ENCODE results near the gene AKR1B15.

The AKR1B15 gene

DNA sequence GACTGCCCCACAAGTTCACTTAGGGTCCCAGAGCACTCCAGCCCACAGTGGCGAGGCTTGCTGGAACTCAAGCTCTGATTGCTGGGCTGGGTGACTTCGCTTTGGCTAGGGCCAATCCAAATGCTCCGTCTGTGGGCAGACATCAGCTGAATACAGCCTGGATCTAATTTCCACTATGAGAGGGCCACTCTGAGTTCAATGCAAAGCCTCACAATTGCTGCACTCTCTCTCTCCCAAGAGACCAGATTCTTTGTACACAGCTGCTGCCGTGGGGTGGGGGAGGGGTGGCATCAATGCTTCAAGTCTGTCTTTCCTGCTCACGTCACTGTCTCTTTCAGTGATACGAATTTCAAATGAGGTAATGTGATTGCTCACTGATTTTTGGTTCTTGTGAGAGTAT is 50.5 kb downstream of the AKR1B15 start:
- no peak overlapping the region for H3K9ac ChIP-seq (ENCODE audit: low read depth, low read length)
- H3K4me1 ChIP-seq (ENCODE audit: control insufficient read depth, insufficient read depth, low read length): peaks cover 15% of the 10 kb centered on the region
- H3K4me3 ChIP-seq (ENCODE audit: low read length): no peak overlapping the region
- H3K4me2 ChIP-seq (ENCODE audit: low read length): no peak overlapping the region
- no peaks in the 10 kb centered on the region for H3K9me3 ChIP-seq (replicated peaks; ENCODE audit: low read length)
- no peaks in the 10 kb centered on the region for H3K36me3 ChIP-seq (ENCODE audit: insufficient read depth, low read length)
- H3K27me3 ChIP-seq (ENCODE audit: control insufficient read depth, insufficient read depth, low read length): no peaks in the 10 kb centered on the region

DNA sequence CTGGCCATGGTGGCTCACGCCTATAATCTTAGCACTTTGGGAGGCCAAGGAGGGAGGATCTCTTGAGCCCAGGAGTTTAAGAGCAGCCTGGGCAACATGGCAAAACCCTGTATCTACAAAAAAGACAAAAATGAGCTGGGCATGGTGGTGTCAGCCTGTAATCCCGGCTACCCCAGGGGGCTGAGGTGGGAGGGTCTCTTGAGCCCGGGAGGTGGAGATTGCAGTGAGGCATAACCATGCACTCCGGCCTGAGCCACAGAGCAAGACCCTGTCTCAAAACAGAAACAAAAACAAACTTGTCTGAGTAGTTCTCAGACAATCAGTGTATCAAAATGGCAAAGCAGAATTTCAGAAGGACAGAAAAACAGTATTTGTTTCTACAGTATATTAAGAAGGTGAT is 52.5 kb downstream of the AKR1B15 start:
- H3K4me1 ChIP-seq (ENCODE audit: control insufficient read depth, insufficient read depth, low read length): peaks cover 11% of the 10 kb centered on the region
- no peaks in the 10 kb centered on the region for H3K9me3 ChIP-seq (replicated peaks; ENCODE audit: low read length)
- H3K4me3 ChIP-seq (ENCODE audit: low read length): no peak overlapping the region
- no peaks in the 10 kb centered on the region for H3K27me3 ChIP-seq (ENCODE audit: control insufficient read depth, insufficient read depth, low read length)
- H3K36me3 ChIP-seq (ENCODE audit: insufficient read depth, low read length): no peaks in the 10 kb centered on the region
- H3K9ac ChIP-seq (ENCODE audit: low read depth, low read length): no peak overlapping the region
- H3K4me2 ChIP-seq (ENCODE audit: low read length): no peak overlapping the region

DNA sequence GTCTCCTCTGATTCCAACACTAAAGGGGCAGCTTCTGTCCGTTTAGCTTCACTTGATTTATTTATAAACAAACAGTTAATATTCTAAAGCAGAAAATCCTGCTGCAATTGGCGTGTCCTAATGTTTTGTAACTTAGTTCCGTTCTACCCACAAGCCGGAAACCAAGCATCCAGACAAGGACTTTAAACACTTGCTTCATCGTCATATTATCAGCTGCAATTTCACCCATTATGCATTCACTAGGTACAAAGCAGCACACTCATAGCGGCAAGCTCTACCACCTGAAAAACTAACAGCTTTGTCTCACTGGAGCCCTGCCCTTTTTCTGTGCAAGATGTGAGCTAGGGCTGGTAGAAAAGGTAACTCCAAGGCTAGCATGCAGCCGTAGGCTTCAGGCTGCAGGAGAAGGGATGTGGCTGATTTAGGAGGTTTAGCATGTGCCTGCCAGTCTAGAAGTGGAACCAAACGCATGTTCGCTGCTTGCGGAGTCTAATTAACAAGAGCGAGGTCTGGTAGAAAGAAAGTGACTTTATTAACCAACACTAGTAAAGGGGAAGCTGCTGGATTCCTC is 54.1 kb downstream of the AKR1B15 start:
- Histone ChIP-seq H3K27me3 (ENCODE audit: control insufficient read depth, insufficient read depth, low read length) (no peaks in the 10 kb centered on the region), H3K4me2 (ENCODE audit: low read length) (peak overlapping the region; percentile 79), H3K4me1 (ENCODE audit: control insufficient read depth, insufficient read depth, low read length) (peaks cover 11% of the 10 kb centered on the region), H3K9ac (ENCODE audit: low read depth, low read length) (peak overlapping the region; percentile 22), H3K36me3 (ENCODE audit: insufficient read depth, low read length) (no peaks in the 10 kb centered on the region), H3K4me3 (ENCODE audit: low read length) (peak overlapping the region; percentile 56), H3K9me3 (replicated peaks; ENCODE audit: low read length) (no peaks in the 10 kb centered on the region)

DNA sequence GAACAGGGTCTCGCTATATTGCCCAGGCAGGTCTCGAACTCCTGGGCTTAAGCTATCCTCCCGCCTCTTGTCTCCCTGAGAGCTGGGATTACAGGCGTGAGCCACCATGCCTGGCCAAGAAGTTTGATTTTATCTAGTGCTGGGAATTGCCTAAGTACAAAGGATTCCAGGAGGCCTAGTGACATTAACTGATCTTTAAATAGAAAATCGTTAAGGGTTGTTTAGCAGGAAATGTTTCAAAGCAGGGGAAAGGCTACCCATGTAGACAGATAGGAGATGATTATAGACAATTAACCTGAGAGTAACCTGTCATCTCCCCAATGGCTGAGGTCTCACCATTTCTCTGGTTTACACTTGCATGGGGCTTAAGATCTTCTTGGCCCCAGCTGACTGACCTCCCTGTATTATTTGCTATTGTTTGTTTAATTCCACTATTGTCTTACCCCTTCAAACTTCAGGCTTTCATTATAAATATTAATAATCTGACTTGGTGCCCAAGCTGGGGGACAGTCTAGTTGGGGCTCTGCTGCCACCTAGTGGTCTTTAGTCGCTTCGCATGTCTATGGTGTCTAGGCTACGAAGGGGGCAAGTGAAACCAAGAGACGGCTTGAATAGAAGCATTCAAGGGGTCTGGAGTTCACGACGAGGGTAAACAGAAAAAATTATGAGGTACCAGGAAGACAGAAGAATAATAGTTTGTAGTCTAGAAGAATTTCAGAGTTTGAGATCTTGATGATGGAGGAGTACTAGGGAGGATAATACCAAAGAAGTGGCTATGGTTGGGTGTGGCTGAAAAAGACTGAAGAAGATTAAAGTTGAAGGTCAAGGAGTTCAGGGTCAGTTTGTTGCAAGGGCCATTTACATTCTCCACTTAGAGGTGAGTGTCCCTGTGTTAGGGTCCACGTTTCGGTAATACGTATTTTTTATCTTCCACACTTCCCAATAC is 57.3 kb downstream of the AKR1B15 start:
- no peak overlapping the region for H3K4me3 ChIP-seq (ENCODE audit: low read length)

DNA sequence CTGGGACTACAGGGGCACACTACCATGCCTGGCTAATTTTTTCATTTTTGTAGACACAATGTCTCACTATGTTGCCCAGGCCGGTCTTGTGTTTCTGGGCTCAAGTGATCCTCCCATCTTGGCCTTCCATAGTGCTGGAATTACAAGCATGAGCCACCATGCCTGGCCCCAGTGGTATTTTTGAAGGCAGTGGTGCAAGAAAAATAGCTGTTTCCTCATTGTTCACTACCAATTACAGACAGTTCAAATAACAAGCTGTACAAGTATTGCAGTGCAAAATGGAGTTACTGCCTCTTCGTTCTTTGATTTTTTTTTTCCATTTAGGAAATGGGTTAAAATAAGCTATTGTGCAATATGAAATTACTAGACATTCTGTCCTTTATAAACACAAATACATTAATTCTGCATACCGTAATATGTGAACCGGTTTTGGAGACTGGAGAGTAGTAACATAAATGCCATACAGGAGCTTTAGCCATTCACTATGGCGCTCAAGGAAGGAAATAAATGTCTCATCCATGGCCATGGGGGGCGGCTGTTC is 62.8 kb downstream of the AKR1B15 start:
- Histone ChIP-seq H3K9ac (ENCODE audit: low read depth, low read length) (no peak overlapping the region), H3K9me3 (replicated peaks; ENCODE audit: low read length) (no peaks in the 10 kb centered on the region), H3K4me1 (ENCODE audit: control insufficient read depth, insufficient read depth, low read length) (peaks cover 28% of the 10 kb centered on the region), H3K4me3 (ENCODE audit: low read length) (no peak overlapping the region), H3K4me2 (ENCODE audit: low read length) (no peak overlapping the region), H3K27me3 (ENCODE audit: control insufficient read depth, insufficient read depth, low read length) (no peaks in the 10 kb centered on the region), H3K36me3 (ENCODE audit: insufficient read depth, low read length) (no peaks in the 10 kb centered on the region)

More for the DNA sequence above, 57.3 kb downstream of the AKR1B15 start:
- Histone ChIP-seq H3K4me1 (ENCODE audit: control insufficient read depth, insufficient read depth, low read length) (peaks cover 11% of the 10 kb centered on the region), H3K9me3 (replicated peaks; ENCODE audit: low read length) (no peaks in the 10 kb centered on the region), H3K4me2 (ENCODE audit: low read length) (peak overlapping the region; percentile 61), H3K9ac (ENCODE audit: low read depth, low read length) (no peak overlapping the region), H3K27me3 (ENCODE audit: control insufficient read depth, insufficient read depth, low read length) (no peaks in the 10 kb centered on the region), H3K36me3 (ENCODE audit: insufficient read depth, low read length) (no peaks in the 10 kb centered on the region)

DNA sequence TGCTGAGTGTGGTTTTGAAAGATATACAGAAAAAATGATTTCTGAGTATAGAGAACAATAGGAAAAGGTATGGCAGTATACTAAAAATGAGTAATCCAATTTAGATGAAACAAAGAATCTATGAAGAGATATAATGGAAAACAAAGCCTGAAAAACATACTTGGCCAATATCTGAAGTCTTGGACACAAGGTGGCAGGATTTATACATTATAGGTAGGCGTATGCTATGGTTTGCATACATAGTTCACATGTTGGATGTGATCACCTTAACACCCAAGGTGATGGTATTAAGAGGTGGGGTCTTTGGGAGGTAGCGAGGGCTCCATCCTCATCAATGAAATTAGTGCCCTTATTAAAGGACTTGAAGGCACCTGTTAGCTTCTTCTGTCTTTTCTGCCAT is 63.3 kb downstream of the AKR1B15 start:
- Histone ChIP-seq H3K4me3 (ENCODE audit: low read length) (no peak overlapping the region), H3K9me3 (replicated peaks; ENCODE audit: low read length) (no peaks in the 10 kb centered on the region), H3K9ac (ENCODE audit: low read depth, low read length) (no peak overlapping the region), H3K4me1 (ENCODE audit: control insufficient read depth, insufficient read depth, low read length) (peaks cover 28% of the 10 kb centered on the region), H3K36me3 (ENCODE audit: insufficient read depth, low read length) (no peaks in the 10 kb centered on the region), H3K4me2 (ENCODE audit: low read length) (no peak overlapping the region), H3K27me3 (ENCODE audit: control insufficient read depth, insufficient read depth, low read length) (no peaks in the 10 kb centered on the region)

DNA sequence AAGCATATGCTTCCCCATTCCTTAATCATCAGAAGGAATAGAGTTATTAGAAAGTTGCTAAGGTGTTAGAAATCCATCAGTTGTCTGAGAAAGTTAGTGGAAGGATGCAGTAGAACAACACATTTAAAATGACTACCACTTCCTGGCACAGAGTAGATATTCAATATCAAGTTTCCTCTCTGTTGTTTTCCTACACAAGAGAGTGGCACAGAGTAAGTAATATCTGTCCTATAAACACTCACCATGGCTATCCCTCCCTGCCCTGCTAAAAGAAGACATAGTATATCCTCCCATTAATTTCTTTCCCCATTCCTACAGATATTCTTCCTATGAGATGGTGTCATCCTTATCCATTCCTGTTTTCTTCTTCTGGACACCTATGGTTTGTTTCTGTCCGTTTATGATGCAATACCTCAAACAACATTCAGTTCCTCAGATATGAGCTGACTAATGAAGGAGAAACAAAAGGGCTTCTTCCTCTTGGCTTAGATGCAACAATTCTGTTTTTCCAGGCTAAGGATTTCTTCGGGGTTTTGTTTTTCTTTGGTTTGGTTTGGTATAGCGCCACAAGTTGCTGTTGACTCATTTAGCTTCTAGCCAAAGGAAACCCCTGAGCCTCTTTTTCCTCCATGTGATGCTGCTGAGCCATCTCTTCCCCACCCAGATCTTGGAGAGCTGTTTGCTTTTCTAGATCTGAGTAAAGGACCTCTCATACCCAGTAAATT is 64.9 kb downstream of the AKR1B15 start:
- Histone ChIP-seq H3K4me3 (ENCODE audit: low read length) (peak overlapping the region; percentile 5), H3K36me3 (ENCODE audit: insufficient read depth, low read length) (no peaks in the 10 kb centered on the region), H3K9me3 (replicated peaks; ENCODE audit: low read length) (no peaks in the 10 kb centered on the region), H3K4me2 (ENCODE audit: low read length) (peak overlapping the region; percentile 66), H3K4me1 (ENCODE audit: control insufficient read depth, insufficient read depth, low read length) (peaks cover 40% of the 10 kb centered on the region), H3K27me3 (ENCODE audit: control insufficient read depth, insufficient read depth, low read length) (no peaks in the 10 kb centered on the region), H3K9ac (ENCODE audit: low read depth, low read length) (peak overlapping the region; percentile 74)

DNA sequence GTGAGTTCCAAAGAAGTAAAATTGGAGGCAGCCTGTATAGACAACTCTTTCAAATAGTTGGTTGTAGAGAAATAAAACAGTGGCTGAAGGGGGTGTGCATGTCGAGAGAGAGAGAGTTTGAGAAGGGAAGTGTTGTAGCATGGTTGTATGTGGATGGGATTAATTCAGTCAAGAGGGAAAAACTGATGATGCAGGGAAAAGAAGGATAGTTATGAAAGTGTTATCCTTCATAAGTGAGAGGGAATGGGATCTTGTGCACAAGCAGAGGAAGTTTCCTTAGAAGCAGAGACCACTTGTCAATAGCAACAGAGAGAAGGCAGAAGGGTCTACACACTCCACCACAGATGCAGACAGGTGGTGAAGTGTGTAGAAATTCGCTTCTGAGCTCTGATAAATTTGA is 67.7 kb downstream of the AKR1B15 start:
- Histone ChIP-seq H3K9ac (ENCODE audit: low read depth, low read length) (no peak overlapping the region), H3K9me3 (replicated peaks; ENCODE audit: low read length) (no peaks in the 10 kb centered on the region), H3K4me2 (ENCODE audit: low read length) (no peak overlapping the region), H3K4me3 (ENCODE audit: low read length) (no peak overlapping the region), H3K27me3 (ENCODE audit: control insufficient read depth, insufficient read depth, low read length) (no peaks in the 10 kb centered on the region), H3K4me1 (ENCODE audit: control insufficient read depth, insufficient read depth, low read length) (peaks cover 58% of the 10 kb centered on the region), H3K36me3 (ENCODE audit: insufficient read depth, low read length) (no peaks in the 10 kb centered on the region)

DNA sequence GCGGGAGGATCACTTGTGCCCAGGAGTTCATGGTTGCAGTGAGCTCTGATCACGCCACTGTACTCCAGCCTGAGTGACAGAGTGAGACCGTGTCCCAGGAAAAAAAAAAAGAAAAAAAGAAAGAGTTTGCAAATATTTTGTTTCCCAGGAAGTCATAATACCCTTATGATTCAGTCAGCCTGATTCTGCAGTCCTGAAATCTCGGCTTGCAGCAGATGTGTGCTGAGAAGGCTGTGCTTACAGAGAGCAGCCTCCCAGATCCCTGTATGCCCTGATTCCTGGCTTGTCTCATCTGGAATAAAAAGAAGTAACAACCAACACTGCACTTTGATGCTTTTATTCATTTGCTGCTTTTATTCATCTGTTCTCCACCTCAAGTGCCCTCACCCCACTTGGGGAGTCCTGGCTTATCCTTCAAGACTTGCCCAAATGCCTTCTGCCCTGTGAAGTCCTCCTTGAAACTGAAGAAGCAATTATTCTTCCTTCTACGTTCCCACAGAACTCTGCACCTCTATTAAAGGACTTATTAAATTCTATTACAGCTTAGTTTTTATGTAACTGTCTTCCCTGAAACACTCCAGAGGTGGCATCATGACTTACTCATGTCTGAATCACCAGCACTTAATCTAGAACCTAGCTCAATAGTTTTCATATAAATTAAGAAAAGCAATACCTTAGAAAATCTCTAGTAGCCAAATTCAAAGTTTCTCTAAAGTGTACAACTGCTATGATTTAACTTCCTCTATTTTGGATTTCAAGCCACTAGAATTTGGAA is 70.0 kb downstream of the AKR1B15 start:
- Histone ChIP-seq H3K4me3 (ENCODE audit: low read length) (peak overlapping the region; percentile 58), H3K4me1 (ENCODE audit: control insufficient read depth, insufficient read depth, low read length) (peaks cover 41% of the 10 kb centered on the region), H3K36me3 (ENCODE audit: insufficient read depth, low read length) (no peaks in the 10 kb centered on the region), H3K27me3 (ENCODE audit: control insufficient read depth, insufficient read depth, low read length) (no peaks in the 10 kb centered on the region), H3K4me2 (ENCODE audit: low read length) (peak overlapping the region; percentile 81), H3K9ac (ENCODE audit: low read depth, low read length) (peak overlapping the region; percentile 84), H3K9me3 (replicated peaks; ENCODE audit: low read length) (no peaks in the 10 kb centered on the region)

DNA sequence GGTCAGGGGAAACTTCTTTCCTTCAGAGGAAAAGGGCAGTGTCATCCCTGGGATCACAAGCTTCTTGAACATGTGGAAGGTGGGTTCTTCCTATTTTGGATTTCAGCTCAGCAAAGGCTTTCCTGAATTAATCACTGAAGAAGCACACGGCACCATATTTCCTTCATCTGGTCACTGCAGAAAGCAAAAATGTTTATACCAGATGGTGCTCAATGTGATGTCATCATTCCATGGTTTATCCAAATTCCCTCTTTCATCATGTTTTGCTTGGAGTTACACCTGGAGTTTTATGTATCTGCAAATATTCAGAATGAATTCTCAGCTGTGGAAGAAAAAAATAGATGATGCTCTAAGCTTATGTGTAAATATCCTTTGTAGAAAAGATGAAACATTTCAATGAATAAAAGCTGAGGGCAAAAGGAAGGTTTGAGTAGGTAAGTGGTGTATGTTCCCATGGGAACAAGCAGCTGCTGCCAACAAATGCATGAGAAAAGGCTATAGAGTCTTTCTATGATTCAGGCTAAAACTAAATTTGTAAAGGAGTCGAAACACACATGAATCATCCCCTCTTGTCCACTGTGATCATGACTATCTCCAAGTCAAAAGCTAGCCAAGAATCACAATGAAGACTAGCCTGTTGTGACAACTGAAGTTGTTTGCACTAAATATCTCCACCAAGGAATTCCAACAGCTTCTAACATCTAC is 70.9 kb downstream of the AKR1B15 start:
- Histone ChIP-seq H3K9me3 (replicated peaks; ENCODE audit: low read length) (no peaks in the 10 kb centered on the region), H3K9ac (ENCODE audit: low read depth, low read length) (peak overlapping the region; percentile 84), H3K4me1 (ENCODE audit: control insufficient read depth, insufficient read depth, low read length) (peaks cover 34% of the 10 kb centered on the region), H3K36me3 (ENCODE audit: insufficient read depth, low read length) (no peaks in the 10 kb centered on the region), H3K27me3 (ENCODE audit: control insufficient read depth, insufficient read depth, low read length) (no peaks in the 10 kb centered on the region), H3K4me2 (ENCODE audit: low read length) (peak overlapping the region; percentile 81), H3K4me3 (ENCODE audit: low read length) (peak overlapping the region; percentile 30)

Data from skeletal muscle satellite cell (primary cell).